Measurements from ENCODE around the gene LIMS1. TPM values are rescaled to one million over a fixed set of nuclear protein-coding genes. Genes with fewer than 3 reads are reported as not detected.

LIMS1 gene
- polyA plus RNA-seq, 3 donors: 44.0 to 130 (median 124) TPM

DNA sequence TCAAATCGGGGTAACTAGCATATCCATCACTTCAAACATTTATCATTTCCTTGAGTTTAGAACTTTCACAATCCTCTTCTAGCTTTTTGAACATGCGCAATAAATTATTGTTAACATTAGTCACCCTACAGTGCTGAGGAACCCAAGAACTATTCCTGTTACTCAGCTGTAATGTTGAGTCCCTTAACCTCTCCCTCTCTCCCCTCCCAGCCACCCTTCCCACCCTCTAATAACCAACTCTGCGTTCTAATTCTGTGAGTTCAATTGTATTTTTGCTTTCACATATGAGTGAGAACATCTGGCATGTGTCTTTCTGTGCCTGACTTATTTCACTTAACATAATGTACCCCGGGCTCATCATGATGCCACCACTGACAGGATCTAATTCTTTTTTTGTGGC is 106.5 kb downstream of the LIMS1 start:
- H3K9me3 Mint-ChIP-seq: peaks cover 6 to 17% (median 13%) of the 10 kb centered on the region in 7 donors
- Histone ChIP-seq H3K36me3 (replicated peaks in 1 of 2; ENCODE audit: control insufficient read depth in 1 of 2, insufficient read depth in 2 of 2, low read length in 2 of 2) (peaks cover 5 to 25% of the 10 kb centered on the region in 2 donors), H3K4me3 (replicated peaks in 1 of 3; ENCODE audit: low read depth in 2 of 3, low read length in 3 of 3) (no peak overlapping the region), H3K4me1 (ENCODE audit: control insufficient read depth in 1 of 2, insufficient read depth in 2 of 2, low read length in 2 of 2) (peaks cover 37 to 38% of the 10 kb centered on the region in 2 donors), H3K9me3 (replicated peaks in 1 of 2; ENCODE audit: control insufficient read depth in 1 of 2, insufficient read depth in 1 of 2, low read length in 2 of 2) (peaks cover 4 to 9% of the 10 kb centered on the region in 2 donors), H3K27me3 (ENCODE audit: control insufficient read depth in 2 of 2, insufficient read depth in 2 of 2, low read length in 2 of 2) (no peaks in the 10 kb centered on the region), H3K79me2 (ENCODE audit: insufficient read depth, low read length) (peaks cover 75% of the 10 kb centered on the region), H3K27ac (ENCODE audit: low read depth in 1 of 2, low read length in 2 of 2) (peak overlapping the region in 1 of 2 donors; percentile 81), H3K9ac (ENCODE audit: insufficient read depth, low read length, poor library complexity, severe bottlenecking) (no peak overlapping the region), H3K4me2 (replicated peaks; ENCODE audit: extremely low read depth, low read length, poor library complexity, severe bottlenecking) (no peak overlapping the region), H2AFZ (ENCODE audit: insufficient read depth, low read depth, low read length, poor library complexity, severe bottlenecking) (no peak overlapping the region), H4K20me1 (ENCODE audit: insufficient read depth, low read length) (peaks cover 9% of the 10 kb centered on the region)
- H3K27me3 Mint-ChIP-seq (ENCODE audit: low read depth in 3 of 3): peaks cover 0 to 2% (median 0%) of the 10 kb centered on the region in 3 donors
- H3K36me3 Mint-ChIP-seq: peaks cover 34 to 40% of the 10 kb centered on the region in 2 donors
- peaks cover 50% of the 10 kb centered on the region for H3K4me1 Mint-ChIP-seq
- DNase-seq: peak; percentile 56 to 75 (median 73)
- H3K27ac Mint-ChIP-seq: peak overlapping the region; percentile 10 to 99 (median 90)
- intact Hi-C loops (cut with micrococcal nuclease): loop anchor here in 1 of 2 donors (5.0 kb wide), 1 partner anchor 48 kb away; no protein-coding TSS in a partner anchor
- WGBS (ENCODE audit: insufficient coverage): no CpG with 5 or more reads among the region's 4 CpGs
- H3K4me3 Mint-ChIP-seq: no peak overlapping the region
- TF ChIP-seq, protein P1, sequence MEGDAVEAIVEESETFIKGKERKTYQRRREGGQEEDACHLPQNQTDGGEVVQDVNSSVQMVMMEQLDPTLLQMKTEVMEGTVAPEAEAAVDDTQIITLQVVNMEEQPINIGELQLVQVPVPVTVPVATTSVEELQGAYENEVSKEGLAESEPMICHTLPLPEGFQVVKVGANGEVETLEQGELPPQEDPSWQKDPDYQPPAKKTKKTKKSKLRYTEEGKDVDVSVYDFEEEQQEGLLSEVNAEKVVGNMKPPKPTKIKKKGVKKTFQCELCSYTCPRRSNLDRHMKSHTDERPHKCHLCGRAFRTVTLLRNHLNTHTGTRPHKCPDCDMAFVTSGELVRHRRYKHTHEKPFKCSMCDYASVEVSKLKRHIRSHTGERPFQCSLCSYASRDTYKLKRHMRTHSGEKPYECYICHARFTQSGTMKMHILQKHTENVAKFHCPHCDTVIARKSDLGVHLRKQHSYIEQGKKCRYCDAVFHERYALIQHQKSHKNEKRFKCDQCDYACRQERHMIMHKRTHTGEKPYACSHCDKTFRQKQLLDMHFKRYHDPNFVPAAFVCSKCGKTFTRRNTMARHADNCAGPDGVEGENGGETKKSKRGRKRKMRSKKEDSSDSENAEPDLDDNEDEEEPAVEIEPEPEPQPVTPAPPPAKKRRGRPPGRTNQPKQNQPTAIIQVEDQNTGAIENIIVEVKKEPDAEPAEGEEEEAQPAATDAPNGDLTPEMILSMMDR (IDR thresholded peaks at IDR 0.05): no peak

DNA sequence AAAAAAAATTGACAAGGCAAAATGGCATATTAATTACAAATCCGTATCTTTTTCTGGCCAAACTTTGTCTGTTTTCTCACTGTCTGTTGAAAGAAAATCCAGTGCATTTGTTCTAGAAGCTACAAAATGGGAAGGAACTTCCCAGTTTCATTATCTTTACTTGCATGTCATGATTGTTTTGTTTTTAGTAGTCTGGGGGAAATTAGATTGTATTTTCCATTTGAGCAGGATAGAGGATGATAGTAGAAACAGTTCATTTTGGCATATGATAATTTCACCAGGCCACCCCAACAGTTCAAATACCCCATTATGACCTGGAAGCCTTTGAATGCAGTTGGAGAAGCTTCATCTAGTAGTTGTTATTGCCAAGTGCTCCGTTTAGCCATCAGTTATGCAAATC is 107.5 kb downstream of the LIMS1 start:
- no peaks in the 10 kb centered on the region for H3K27me3 ChIP-seq (ENCODE audit: control insufficient read depth in 2 of 2, insufficient read depth in 2 of 2, low read length in 2 of 2)
- H3K27ac Mint-ChIP-seq: peak overlapping the region in 4 of 7 donors; percentile 59 to 96 (median 75)
- no peaks in the 10 kb centered on the region for H4K20me1 ChIP-seq (ENCODE audit: insufficient read depth, low read length)
- H3K4me1 ChIP-seq (ENCODE audit: control insufficient read depth in 1 of 2, insufficient read depth in 2 of 2, low read length in 2 of 2): peaks cover 27 to 29% of the 10 kb centered on the region in 2 donors
- no peak overlapping the region for H3K4me3 Mint-ChIP-seq
- peak overlapping the region in 1 of 2 donors; percentile 81 for H3K27ac ChIP-seq (ENCODE audit: low read depth in 1 of 2, low read length in 2 of 2)
- H3K36me3 Mint-ChIP-seq: peaks cover 33 to 40% of the 10 kb centered on the region in 2 donors
- TF ChIP-seq, protein P1 (IDR thresholded peaks at IDR 0.05): no peak
- peaks cover 11 to 26% (median 20%) of the 10 kb centered on the region in 7 donors for H3K9me3 Mint-ChIP-seq
- H3K36me3 ChIP-seq (replicated peaks in 1 of 2; ENCODE audit: control insufficient read depth in 1 of 2, insufficient read depth in 2 of 2, low read length in 2 of 2): peaks cover 5 to 25% of the 10 kb centered on the region in 2 donors
- peaks cover 4 to 12% of the 10 kb centered on the region in 2 donors for H3K9me3 ChIP-seq (replicated peaks in 1 of 2; ENCODE audit: control insufficient read depth in 1 of 2, insufficient read depth in 1 of 2, low read length in 2 of 2)
- no peak overlapping the region for H3K4me3 ChIP-seq (replicated peaks in 1 of 3; ENCODE audit: low read depth in 2 of 3, low read length in 3 of 3)
- peaks cover 64% of the 10 kb centered on the region for H3K79me2 ChIP-seq (ENCODE audit: insufficient read depth, low read length)
- no peak overlapping the region for H3K9ac ChIP-seq (ENCODE audit: insufficient read depth, low read length, poor library complexity, severe bottlenecking)
- peaks cover 40% of the 10 kb centered on the region for H3K4me1 Mint-ChIP-seq
- no peak overlapping the region for H3K4me2 ChIP-seq (replicated peaks; ENCODE audit: extremely low read depth, low read length, poor library complexity, severe bottlenecking)
- intact Hi-C loops (cut with micrococcal nuclease): loop anchor here in 1 of 2 donors (5.0 kb wide), 1 partner anchor 49 kb away; no protein-coding TSS in a partner anchor
- no CpG with 5 or more reads among the region's 2 CpGs for WGBS (ENCODE audit: insufficient coverage)
- DNase-seq: peak in 1 of 3 donors; percentile 21
- peaks cover 0 to 2% (median 0%) of the 10 kb centered on the region in 3 donors for H3K27me3 Mint-ChIP-seq (ENCODE audit: low read depth in 3 of 3)
- no peak overlapping the region for H2AFZ ChIP-seq (ENCODE audit: insufficient read depth, low read depth, low read length, poor library complexity, severe bottlenecking)

Data from CD14-positive monocyte (primary cell).